M059J (cell line): Measurements from ENCODE around the gene C16orf46. TPM values are rescaled to one million over a fixed set of nuclear protein-coding genes. Genes with fewer than 3 reads are reported as not detected.
"Not testable (repeated sequence)": the region's sequence is repeated elsewhere in the genome, so short reads cannot be mapped to it uniquely, and the experiment has no call there.

Source experiments
- DNase-seq: peaks from one replicate; pipeline ENCODE4 v3.0.0-alpha.2; 2012; ENCODE audit warnings: low read depth
- total RNA-seq: library from RNA; depleted of rRNA; stranded (reverse); fragments of >200 nt; shearing (Covaris generic); gene quantifications from 2 replicates; pipeline ENCODE4 v1.2.3, GENCODE V29; 2014; rRNA removed

The C16orf46 gene, protein sequence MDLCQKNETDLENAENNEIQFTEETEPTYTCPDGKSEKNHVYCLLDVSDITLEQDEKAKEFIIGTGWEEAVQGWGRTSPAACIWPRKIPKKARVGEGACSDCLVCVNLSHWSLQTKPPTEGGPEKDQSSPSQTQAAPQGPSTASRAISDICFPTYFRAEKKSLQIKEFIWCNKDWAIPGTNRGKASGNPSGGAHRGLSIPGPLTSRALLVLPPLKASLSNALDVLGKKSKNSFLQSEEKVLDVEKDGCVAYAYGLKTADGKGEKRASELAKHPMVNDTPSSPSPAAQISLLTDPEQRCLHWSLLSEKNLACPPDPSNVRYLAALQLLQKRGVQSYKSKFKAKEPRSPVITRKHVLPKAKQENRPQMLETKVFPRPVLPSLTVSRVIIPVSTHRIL
- total RNA-seq, result 1.4 TPM in 1 of 2 replicates, not detected in the other

DNA sequence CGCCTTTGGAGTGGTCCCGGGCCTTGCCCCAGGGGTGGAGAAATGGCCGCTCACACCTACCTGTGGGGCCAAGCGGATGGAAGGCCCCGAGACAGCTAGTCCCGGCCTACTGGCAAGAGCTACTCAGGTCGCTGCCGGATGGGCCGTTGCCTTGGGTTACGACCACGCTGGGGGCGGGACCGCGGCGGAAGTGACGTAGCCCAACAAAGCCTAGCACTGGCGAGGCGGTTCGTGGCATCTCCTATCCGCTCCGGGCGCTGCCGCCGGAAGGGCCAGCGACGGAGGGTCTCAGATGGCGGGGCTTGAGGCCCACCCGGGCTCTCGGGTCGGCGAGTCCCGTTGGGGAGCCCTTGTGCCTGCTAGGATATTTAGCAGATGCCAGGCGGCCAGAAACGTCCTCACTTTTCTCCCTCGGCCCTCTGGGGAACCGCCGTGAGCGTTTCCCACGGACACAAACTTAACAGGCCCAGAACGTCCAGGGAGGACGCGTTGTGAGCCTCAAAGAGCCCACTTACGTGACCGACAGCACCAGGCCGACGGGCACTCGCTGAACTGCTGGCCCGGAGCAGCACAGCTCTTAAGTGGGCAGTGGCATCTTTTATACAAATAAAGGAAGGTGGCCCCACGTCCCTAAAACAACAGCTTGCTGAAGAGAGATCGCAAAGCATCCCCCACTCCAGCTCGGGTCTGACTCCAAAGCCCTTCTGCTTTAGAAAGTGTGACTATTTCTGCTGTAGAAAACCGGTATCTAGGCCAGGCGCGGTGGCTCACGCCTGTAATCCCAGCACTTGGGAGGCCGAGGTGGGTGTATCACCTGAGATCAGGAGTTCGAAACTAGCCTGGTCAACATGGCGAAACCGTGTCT is at the start of gene C16orf46:
C16orf46 (minus strand) TSS at position 163 of the 865 bp plus-strand sequence. CDS start 13,283 bp downstream, outside the sequence.
- peak; percentile 95 for DNase-seq

DNA sequence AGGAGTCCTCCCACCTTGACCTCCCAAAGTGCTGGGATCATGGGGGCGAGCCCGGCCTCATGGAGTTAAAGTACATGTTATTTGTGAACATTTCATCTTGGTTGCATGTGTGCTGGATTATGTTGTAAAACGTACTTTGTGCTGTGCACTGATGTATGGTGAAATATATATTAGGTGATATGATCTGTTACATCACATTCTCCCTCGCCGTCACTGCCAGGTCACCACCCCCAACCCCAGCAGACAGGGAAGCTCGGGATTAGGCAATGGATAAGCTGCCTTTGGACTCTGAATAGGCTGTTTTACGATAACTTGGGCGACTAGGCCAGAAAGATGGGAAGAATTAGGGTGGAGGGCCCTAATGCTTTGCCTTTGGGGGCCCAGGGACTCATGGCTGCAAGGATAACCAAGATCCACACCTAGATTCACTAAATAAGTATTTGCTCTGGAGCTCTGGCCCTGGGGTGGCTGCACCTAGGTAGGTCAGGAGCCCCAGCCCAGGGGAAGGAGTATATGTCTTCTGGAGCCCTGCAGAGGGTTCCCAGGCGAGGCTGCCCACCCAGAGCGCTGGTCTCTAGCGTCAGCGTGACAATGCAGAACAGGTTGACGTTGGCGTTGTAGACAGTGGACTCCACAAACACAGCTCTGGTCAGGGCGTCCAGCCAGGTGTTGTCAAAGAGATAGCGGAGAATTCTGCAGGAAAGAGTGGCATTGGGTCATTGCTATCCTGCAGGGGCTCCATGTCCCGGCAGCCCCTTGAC is 46.2 kb upstream of the C16orf46 start:
- no peak for DNase-seq

- peak; percentile 48 for DNase-seq
Observed at GRCh38 chr16:81121474-81121990, 44.5 kb upstream of the C16orf46 start.

GRCh38 chr16:81117436-81117835 is 40.4 kb upstream of the C16orf46 start:
- no peak for DNase-seq

- DNase-seq, result no peak
Observed at GRCh38 chr16:81116285-81116684, 39.2 kb upstream of the C16orf46 start.

DNA sequence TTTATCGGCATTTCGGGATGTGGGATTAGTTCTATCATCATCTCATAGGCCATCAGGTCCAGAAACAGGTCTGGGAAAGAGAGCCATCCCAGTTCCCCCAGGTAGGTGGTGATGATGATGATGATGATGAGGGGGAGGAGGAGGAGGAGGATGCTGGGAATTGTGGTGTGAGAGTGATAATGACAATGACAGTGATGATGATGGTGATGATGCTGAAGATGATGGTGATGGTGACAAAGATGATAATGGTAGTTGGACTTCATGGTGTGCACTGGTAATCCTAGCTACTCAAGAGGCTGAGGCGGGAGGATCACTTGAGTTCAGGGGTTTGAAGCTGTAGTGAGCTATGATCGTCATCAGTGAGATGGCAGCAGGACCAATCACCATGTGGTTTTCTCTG is 35.4 kb upstream of the C16orf46 start:
- no peak for DNase-seq

DNA sequence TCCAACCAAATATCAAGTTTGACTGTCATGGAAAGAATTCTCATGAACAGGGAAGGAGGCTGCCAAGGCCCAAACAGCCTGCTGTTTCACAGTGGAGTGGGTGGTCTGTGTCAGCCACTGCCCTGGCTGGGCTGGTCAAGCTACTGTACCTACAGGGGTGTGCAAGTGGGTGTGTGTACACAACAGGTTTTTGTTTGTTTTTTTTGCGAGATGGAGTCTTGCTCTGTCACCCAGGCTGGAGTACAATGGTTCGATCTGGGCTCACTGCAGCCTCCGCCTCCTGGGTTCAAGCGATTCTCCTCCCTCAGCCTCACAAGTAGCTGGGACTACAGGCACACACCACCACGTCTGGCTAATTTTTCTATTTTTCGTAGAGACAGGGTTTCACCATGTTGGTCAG is 32.2 kb upstream of the C16orf46 start:
- DNase-seq, result not testable (repeated sequence)

DNA sequence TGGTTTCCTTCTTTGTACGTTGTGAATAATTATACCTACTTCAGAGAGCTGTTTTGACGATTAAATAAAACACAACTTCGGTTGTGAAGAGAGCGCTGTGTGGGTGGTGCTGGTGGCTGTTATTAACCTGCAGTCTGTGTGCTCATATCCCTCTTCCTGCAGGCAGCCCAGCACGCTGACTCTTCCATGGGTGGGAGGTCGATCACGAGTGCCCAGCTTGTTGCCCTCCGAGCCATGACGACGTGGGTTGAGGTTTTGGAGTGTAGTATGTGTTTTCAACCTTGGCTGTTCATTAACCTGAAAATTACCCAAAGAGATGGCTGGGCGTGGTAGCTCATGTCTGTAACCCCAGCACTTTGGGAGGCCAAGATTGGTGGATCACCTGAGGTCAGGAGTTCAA is 30.5 kb upstream of the C16orf46 start:
- DNase-seq, result no peak

DNA sequence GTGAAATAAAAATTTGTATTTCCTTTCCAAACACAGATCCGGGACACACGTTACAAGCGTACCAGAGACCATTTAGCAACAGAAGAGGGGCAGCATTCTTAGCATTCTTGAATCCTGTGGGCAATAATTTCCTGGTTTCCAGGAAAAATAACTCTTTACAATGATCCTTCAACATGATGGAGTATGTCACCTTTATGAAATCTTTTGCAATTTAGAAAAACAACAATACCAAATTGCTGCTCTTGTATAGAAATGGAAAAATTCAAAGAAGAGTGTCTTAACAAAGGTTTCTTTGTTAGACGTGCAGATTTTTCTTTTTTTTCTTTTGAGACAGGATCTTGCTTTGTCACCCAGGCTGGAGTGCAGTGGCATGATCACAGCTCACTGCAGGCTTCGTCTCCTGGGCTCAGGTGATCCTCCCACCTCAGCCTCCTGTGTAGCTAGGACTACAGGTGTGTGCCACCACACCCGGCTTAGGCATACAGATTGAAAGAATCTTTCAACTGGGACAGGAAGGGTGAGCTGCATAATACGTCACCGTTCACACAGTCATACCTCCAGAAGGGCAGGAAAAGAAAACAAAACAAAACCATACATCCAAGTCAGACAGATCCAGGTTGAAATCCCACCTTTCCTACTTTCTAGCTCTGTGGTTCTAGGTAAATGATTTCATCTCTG is 29.9 kb upstream of the C16orf46 start:
- no peak for DNase-seq

- no peak for DNase-seq
Observed at GRCh38 chr16:81105946-81106345, 28.9 kb upstream of the C16orf46 start.

GRCh38 chr16:81101702-81102101 is 24.7 kb upstream of the C16orf46 start:
- DNase-seq, result no peak

GRCh38 chr16:81099958-81100357 is 22.9 kb upstream of the C16orf46 start:
- no peak for DNase-seq

DNA sequence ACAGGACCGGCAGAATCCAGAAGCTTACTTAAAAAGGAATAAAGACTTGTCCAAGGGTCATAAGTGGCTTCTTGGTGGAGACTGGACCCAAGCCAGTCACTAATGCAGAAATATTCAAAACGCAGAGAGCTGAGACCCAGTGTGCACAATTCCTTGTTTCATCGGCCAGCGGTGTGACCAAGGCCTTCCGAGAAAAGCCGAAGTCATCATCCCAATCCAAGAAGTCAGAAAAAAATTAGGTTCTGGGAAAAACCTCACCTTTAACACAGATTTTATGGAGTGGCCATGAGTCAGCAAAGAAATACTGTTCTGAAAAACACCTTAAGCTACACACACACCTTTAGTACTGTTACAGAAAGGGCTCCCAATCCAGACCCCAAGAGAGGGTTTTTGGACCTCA is 20.2 kb upstream of the C16orf46 start:
- no peak for DNase-seq

DNA sequence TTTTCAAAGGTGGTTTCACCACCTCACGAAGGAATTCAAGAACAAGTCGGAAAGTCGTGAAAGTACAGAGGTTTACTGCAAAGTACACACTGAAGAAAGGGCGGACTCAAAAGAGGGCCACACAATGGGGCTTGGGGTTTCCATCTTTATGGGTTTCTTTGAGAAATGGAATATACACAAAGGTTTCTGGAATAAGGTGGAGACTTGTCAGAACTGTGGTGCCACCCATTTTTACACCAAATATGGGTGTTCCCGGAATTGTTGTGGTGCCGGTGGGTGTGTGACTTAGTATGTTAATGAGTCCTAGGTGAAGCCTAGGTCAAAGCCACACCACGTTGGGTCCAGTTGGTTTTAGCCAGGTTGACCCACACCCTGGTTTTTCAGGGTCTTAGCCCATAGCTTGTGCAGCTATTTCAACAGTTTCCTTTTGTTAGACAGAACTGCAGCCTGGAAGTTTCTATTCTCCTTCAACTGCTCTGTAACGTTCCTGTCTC is 19.7 kb upstream of the C16orf46 start:
- DNase-seq, result no peak

DNA sequence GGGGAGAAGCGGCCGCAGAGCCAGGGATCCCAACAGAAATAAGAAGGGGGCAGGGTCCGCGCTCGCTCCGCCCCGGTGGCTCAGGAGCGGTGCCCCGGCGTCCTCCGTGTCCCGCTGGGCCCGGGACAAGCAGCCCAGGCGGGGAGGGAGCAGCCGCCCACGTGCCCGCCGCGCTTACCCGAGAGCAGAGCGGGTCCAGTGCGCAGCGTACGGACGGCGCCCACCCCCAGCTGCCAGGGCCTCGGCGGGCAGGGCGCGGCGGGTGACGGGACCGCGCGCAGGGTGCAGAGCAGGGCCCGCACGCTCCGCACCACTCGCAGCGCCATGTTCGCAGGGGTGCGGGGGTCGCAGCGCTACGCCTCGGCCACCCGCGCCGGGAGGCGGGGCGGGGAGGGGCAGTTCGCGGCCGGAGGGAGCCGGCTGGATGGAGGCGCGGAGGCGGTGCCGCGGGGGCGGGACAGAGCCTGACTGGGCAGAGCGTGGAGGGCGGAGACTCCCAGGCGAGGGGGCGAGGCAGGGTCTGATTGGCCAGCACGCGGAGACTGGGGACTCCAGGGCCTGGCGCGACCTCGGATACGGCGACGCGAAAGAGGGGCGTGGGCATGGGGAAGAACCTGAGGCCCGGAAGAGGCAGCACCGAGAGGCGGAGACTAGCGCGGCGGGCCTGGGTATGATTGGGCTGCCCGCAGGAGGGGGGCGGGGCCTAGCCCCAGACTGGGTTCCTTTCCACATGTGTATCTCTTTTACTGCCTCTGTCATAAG is 19.1 kb upstream of the C16orf46 start, which contains the start of gene GCSH:
GCSH (minus strand) TSS at position 443 of the 762 bp plus-strand sequence; CDS start at position 326, 117 bp downstream.
- DNase-seq, result peak; percentile 98

- DNase-seq, result no peak
Observed at GRCh38 chr16:81095653-81095952, 18.6 kb upstream of the C16orf46 start.

DNA sequence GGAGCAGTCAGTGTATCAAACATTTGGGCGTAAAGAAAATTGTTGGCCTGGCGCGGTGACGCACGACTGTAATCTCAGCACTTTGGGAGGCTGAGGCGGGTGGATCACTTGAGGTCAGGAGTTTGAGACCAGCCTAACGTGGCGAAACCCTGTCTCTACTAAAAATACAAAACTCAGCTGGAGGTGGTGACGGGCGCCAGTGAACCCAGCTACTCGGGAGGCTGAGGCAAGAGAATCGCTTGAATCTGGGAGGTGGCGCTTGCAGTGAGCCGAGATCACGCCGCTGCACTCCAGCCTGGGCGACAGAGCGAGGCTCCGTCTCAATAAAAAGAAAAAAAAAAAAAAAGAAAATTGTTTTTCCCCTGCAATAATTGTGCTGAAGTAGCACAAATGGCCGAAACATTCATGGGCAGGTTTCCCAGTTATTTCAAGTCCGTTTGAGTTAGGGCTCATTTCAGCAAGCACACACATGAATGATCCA is 17.8 kb upstream of the C16orf46 start:
- DNase-seq, result no peak

DNA sequence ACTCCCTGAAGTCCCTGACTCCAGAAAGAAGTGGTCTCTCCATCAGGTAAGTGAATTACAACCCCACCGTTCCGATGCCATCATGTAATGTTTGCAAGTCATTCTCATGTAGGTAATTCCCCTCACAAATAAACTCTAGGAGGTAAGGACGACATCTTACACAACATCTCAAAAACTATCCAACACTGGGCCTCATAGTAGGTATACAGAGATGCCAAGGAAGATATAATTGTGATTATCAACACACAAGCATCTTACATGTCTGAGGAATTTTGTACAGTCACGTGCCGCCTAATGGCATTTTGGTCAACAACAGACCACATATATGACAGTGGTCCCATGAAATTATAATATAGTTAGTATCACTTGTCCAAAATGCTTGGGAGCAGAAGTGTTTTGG is 11.8 kb upstream of the C16orf46 start:
- DNase-seq, result no peak

DNA sequence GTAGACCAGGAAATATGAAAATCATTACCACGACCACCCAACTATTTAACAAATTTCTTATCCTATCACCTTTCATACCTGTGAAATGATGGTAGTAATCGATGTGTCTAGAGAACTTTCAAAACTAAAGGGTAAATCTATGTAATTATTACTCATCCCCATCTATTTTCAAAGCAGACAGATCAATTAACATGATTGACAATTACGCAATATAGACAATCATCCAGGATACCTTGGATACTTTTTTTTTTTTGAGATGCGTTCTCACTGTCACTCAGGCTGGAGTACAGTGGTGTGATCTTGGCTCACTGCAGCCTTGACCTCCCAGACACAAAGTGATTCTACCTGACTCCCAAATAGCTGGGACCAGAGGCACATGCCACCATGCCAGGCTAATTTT is 4.0 kb upstream of the C16orf46 start:
- DNase-seq, result no peak

DNA sequence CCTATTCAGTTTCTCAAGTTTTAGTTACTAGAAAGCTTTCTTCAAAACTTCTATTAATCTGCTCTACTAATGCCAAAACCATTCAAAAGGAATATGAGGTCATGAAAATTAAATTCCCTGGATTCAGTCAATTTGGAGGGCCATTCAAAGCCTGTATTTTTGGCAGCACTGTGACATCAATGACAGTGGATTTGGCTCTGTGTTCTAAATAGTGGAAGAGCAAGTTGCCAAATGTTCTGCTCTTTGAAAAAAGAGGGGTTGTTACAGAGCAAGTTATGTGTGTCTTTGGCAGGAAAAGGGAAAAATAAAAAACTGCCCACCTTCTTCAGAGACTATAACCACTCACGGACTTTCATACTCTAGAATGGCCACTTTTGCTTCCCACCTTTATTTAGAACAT is 3.2 kb upstream of the C16orf46 start:
- no peak for DNase-seq
